ENCODE data around the gene BAIAP2L1.
A peak's percentile ranks its signal among the peaks of the same experiment; 100 is the strongest.

BAIAP2L1 gene

DNA sequence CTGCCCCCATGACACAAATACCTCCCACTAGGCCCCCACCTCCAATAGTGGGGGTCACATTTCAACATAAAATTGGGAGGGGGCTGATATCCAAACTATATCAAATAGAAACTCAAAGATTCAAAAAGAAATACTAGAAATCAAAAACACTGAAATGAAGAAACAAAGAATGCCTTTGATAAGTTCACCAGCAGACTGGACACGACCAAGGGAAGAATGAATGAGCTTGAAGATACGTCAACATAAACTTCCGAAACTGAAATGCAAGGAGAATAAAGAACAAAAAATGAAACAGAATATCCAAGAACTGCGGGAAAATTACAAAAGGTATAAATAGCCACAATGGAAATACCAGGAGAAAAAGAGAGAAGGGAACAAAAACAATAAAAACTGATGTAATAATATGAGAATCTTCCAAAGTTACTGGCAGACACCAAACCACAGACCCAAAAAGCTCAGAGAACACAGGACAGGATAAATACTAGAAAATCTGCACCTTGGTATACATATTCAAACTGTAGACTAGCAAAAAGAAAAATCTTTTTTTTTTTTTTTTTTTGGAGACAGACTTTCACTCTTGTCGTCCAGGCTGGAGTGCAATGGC is 69.9 kb downstream of the BAIAP2L1 start:
- H3K79me1 ChIP-seq (replicated peaks; ENCODE audit: low read length, poor library complexity, severe bottlenecking) = peaks cover 9% of the 10 kb centered on the region
- H2AK5ac ChIP-seq (ENCODE audit: low read length, severe bottlenecking) = peak overlapping the region; percentile 84
- H3K9me3 ChIP-seq (ENCODE audit: control insufficient read depth, low read length) = no peaks in the 10 kb centered on the region
- no peak overlapping the region for H2BK15ac ChIP-seq (ENCODE audit: low read depth, poor library complexity, severe bottlenecking)
- no peaks in the 10 kb centered on the region for H3K27me3 ChIP-seq (ENCODE audit: control insufficient read depth in 1 of 2, insufficient read depth in 1 of 2, low read length in 2 of 2)
- H3K4me3 ChIP-seq (ENCODE audit: insufficient read depth in 1 of 2, low read depth in 1 of 2, low read length in 2 of 2) = no peak overlapping the region
- H2BK12ac ChIP-seq (ENCODE audit: low read length in 2 of 2) = no peak overlapping the region
- H4K8ac ChIP-seq (ENCODE audit: low read length) = no peak overlapping the region
- H3K4me2 ChIP-seq (ENCODE audit: low read length, poor library complexity, severe bottlenecking) = no peak overlapping the region
- peaks cover 12% of the 10 kb centered on the region for H3K4me1 ChIP-seq (ENCODE audit: control insufficient read depth, insufficient read depth, low read depth, low read length)
- no peak overlapping the region for H4K91ac ChIP-seq (ENCODE audit: low read length)
- H2AFZ ChIP-seq (ENCODE audit: low read depth, low read length) = no peak overlapping the region
- no peak overlapping the region for H3K23ac ChIP-seq (ENCODE audit: low read length in 2 of 2)
- H2BK5ac ChIP-seq (ENCODE audit: low read depth, low read length, poor library complexity, severe bottlenecking) = no peak overlapping the region
- no peak overlapping the region for H2BK120ac ChIP-seq (ENCODE audit: low read depth, low read length)
- no peak for DNase-seq
- peak overlapping the region; percentile 96 for H3K27ac ChIP-seq (ENCODE audit: low read length, poor library complexity, severe bottlenecking)
- WGBS = 97% methylated on average over 4 of the region's 5 CpGs
- peaks cover 0 to 4% of the 10 kb centered on the region in 2 experiments for H3K36me3 ChIP-seq (ENCODE audit: control insufficient read depth in 1 of 2, insufficient read depth in 2 of 2, low read depth in 1 of 2, low read length in 2 of 2)
- no peak overlapping the region for H3K9ac ChIP-seq (ENCODE audit: low read length)
- H3K14ac ChIP-seq (ENCODE audit: low read length in 2 of 2) = no peak overlapping the region
- no peak overlapping the region for H3K4ac ChIP-seq (ENCODE audit: low read depth in 1 of 2, low read length in 2 of 2)
- H3K18ac ChIP-seq (ENCODE audit: low read depth in 1 of 2, low read length in 2 of 2) = no peak overlapping the region

DNA sequence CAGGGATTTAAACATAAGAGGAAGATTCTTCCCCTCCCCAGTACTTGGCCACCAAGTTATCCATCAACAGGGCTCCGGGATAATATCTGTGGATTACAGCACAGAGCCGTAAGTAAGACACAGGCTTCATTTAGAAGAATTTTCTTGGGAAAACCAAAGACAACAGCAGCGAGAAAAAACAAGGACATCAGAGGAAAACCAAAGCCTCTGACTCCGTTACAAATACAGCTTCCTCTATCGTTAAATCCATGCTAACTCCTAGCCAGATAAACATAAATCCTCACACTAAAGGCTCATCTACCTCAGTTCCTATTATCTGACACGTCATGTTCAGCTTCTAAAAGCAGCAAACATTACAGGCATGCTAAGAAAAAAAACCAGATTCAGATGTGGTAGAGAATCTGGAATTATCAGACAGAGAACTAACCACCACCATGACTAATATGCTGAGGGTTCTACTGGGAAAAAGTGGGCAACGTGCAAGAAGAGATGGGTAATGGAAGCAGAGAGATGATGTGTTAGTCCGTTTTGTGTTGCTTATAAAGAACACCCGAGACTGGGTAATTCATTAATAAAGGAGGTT is 71.0 kb downstream of the BAIAP2L1 start:
- Histone ChIP-seq H3K23ac (ENCODE audit: low read length in 2 of 2) (no peak overlapping the region), H2BK15ac (ENCODE audit: low read depth, poor library complexity, severe bottlenecking) (no peak overlapping the region), H3K18ac (ENCODE audit: low read depth in 1 of 2, low read length in 2 of 2) (no peak overlapping the region), H2AK5ac (ENCODE audit: low read length, severe bottlenecking) (peak overlapping the region; percentile 70), H2AFZ (ENCODE audit: low read depth, low read length) (no peak overlapping the region), H3K4ac (ENCODE audit: low read depth in 1 of 2, low read length in 2 of 2) (no peak overlapping the region), H2BK120ac (ENCODE audit: low read depth, low read length) (no peak overlapping the region), H3K4me1 (ENCODE audit: control insufficient read depth, insufficient read depth, low read depth, low read length) (peaks cover 16% of the 10 kb centered on the region), H3K27ac (ENCODE audit: low read length, poor library complexity, severe bottlenecking) (peak overlapping the region; percentile 96), H3K9ac (ENCODE audit: low read length) (peak overlapping the region; percentile 33), H3K79me1 (replicated peaks; ENCODE audit: low read length, poor library complexity, severe bottlenecking) (peaks cover 11% of the 10 kb centered on the region), H4K8ac (ENCODE audit: low read length) (no peak overlapping the region), H3K4me3 (ENCODE audit: insufficient read depth in 1 of 2, low read depth in 1 of 2, low read length in 2 of 2) (no peak overlapping the region), H3K27me3 (ENCODE audit: control insufficient read depth in 1 of 2, insufficient read depth in 1 of 2, low read length in 2 of 2) (no peaks in the 10 kb centered on the region), H3K9me3 (ENCODE audit: control insufficient read depth, low read length) (no peaks in the 10 kb centered on the region), H3K14ac (ENCODE audit: low read length in 2 of 2) (no peak overlapping the region), H2BK5ac (ENCODE audit: low read depth, low read length, poor library complexity, severe bottlenecking) (peak overlapping the region; percentile 98), H2BK12ac (ENCODE audit: low read length in 2 of 2) (no peak overlapping the region), H3K36me3 (ENCODE audit: control insufficient read depth in 1 of 2, insufficient read depth in 2 of 2, low read depth in 1 of 2, low read length in 2 of 2) (peaks cover 0 to 8% of the 10 kb centered on the region in 2 experiments), H3K4me2 (ENCODE audit: low read length, poor library complexity, severe bottlenecking) (peak overlapping the region; percentile 49), H4K91ac (ENCODE audit: low read length) (no peak overlapping the region)
- peak; percentile 79 for DNase-seq
- WGBS = 62% methylated on average over 8 of the region's 9 CpGs

DNA sequence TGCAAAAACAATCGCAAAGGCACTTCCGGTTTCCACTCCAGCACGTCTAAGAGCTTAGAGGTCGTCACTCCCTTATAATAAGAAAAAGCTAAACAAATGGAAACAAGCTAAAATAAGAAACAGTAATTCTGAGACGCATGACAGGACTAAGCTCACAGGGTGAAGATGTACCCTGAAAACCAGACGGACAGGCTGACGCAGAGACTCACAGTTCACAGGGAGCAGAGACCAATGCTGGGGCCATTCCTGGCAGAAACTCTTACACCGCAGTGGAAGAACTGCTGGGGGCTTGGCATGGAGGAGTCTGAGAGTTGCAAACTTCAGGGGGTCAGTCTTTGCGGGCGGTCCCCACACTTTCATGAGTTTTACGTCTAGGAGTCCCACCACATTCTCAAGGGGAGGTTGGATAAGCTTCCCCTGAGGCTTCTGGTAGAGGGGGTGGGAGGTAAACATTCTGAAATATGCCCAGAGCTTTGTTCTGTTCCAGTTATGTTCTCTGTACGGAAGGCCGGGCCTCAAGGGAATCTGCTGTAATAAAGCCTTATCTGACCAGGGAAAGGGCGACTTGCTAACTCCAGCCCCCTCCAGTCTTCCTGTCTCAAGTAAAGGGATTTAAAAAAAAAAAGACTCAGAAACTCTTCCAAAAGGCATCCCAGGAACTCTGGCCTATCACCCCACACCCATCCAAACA is 71.6 kb downstream of the BAIAP2L1 start:
- Histone ChIP-seq H2AK5ac (ENCODE audit: low read length, severe bottlenecking) (peak overlapping the region; percentile 88), H4K91ac (ENCODE audit: low read length) (peak overlapping the region; percentile 48), H3K14ac (ENCODE audit: low read length in 2 of 2) (peak overlapping the region in 1 of 2 experiments; percentile 9), H3K79me1 (replicated peaks; ENCODE audit: low read length, poor library complexity, severe bottlenecking) (peaks cover 12% of the 10 kb centered on the region), H3K27me3 (ENCODE audit: control insufficient read depth in 1 of 2, insufficient read depth in 1 of 2, low read length in 2 of 2) (no peaks in the 10 kb centered on the region), H3K36me3 (ENCODE audit: control insufficient read depth in 1 of 2, insufficient read depth in 2 of 2, low read depth in 1 of 2, low read length in 2 of 2) (peaks cover 0 to 8% of the 10 kb centered on the region in 2 experiments), H2BK12ac (ENCODE audit: low read length in 2 of 2) (peak overlapping the region; percentile 9 to 59), H3K4me2 (ENCODE audit: low read length, poor library complexity, severe bottlenecking) (peak overlapping the region; percentile 52), H3K23ac (ENCODE audit: low read length in 2 of 2) (no peak overlapping the region), H2BK120ac (ENCODE audit: low read depth, low read length) (peak overlapping the region; percentile 50), H2AFZ (ENCODE audit: low read depth, low read length) (peak overlapping the region; percentile 55), H2BK15ac (ENCODE audit: low read depth, poor library complexity, severe bottlenecking) (no peak overlapping the region), H3K9me3 (ENCODE audit: control insufficient read depth, low read length) (no peaks in the 10 kb centered on the region), H3K9ac (ENCODE audit: low read length) (peak overlapping the region; percentile 33), H3K18ac (ENCODE audit: low read depth in 1 of 2, low read length in 2 of 2) (peak overlapping the region; percentile 26 to 46), H4K8ac (ENCODE audit: low read length) (peak overlapping the region; percentile 92), H3K4me3 (ENCODE audit: insufficient read depth in 1 of 2, low read depth in 1 of 2, low read length in 2 of 2) (no peak overlapping the region), H3K4me1 (ENCODE audit: control insufficient read depth, insufficient read depth, low read depth, low read length) (peaks cover 16% of the 10 kb centered on the region), H3K27ac (ENCODE audit: low read length, poor library complexity, severe bottlenecking) (peak overlapping the region; percentile 96), H3K4ac (ENCODE audit: low read depth in 1 of 2, low read length in 2 of 2) (peak overlapping the region; percentile 19 to 20), H2BK5ac (ENCODE audit: low read depth, low read length, poor library complexity, severe bottlenecking) (peak overlapping the region; percentile 98)
- 56% methylated on average over 13 of the region's 14 CpGs for WGBS
- peak; percentile 60 for DNase-seq

DNA sequence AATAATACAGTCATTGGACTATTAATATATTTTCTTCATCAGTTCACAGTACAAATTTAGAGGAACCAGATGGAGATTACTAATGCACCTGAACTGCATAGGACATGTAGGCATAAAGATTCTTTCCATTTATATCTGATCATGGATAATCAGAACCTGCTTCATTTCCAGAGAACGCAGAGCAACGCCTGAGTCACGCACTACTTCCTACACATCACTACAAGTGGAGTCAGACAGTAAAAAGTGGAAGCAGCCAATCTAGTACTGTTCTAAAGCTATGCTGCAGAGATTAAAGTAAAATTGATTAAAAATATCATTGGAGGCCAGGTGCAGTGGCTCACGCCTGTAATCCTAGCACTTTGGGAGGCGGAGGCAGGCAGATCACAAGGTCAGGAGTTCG is 76.1 kb downstream of the BAIAP2L1 start:
- no peak overlapping the region for H3K4me3 ChIP-seq (ENCODE audit: insufficient read depth in 1 of 2, low read depth in 1 of 2, low read length in 2 of 2)
- H3K4me1 ChIP-seq (ENCODE audit: control insufficient read depth, insufficient read depth, low read depth, low read length) = peaks cover 22% of the 10 kb centered on the region
- no peak overlapping the region for H3K14ac ChIP-seq (ENCODE audit: low read length in 2 of 2)
- H4K91ac ChIP-seq (ENCODE audit: low read length) = no peak overlapping the region
- DNase-seq = no peak
- no peak overlapping the region for H2BK5ac ChIP-seq (ENCODE audit: low read depth, low read length, poor library complexity, severe bottlenecking)
- H2BK15ac ChIP-seq (ENCODE audit: low read depth, poor library complexity, severe bottlenecking) = no peak overlapping the region
- WGBS = 100% methylated on average over 3 of the region's 6 CpGs
- no peak overlapping the region for H2BK120ac ChIP-seq (ENCODE audit: low read depth, low read length)
- no peak overlapping the region for H3K9ac ChIP-seq (ENCODE audit: low read length)
- H3K23ac ChIP-seq (ENCODE audit: low read length in 2 of 2) = no peak overlapping the region
- no peak overlapping the region for H3K4ac ChIP-seq (ENCODE audit: low read depth in 1 of 2, low read length in 2 of 2)
- no peak overlapping the region for H2AK5ac ChIP-seq (ENCODE audit: low read length, severe bottlenecking)
- no peak overlapping the region for H2BK12ac ChIP-seq (ENCODE audit: low read length in 2 of 2)
- no peak overlapping the region for H3K18ac ChIP-seq (ENCODE audit: low read depth in 1 of 2, low read length in 2 of 2)
- H3K79me1 ChIP-seq (replicated peaks; ENCODE audit: low read length, poor library complexity, severe bottlenecking) = peaks cover 20% of the 10 kb centered on the region
- H3K27ac ChIP-seq (ENCODE audit: low read length, poor library complexity, severe bottlenecking) = no peak overlapping the region
- H3K4me2 ChIP-seq (ENCODE audit: low read length, poor library complexity, severe bottlenecking) = no peak overlapping the region
- no peaks in the 10 kb centered on the region for H3K9me3 ChIP-seq (ENCODE audit: control insufficient read depth, low read length)
- no peak overlapping the region for H4K8ac ChIP-seq (ENCODE audit: low read length)
- peaks cover 0 to 4% of the 10 kb centered on the region in 2 experiments for H3K27me3 ChIP-seq (ENCODE audit: control insufficient read depth in 1 of 2, insufficient read depth in 1 of 2, low read length in 2 of 2)
- peaks cover 0 to 18% of the 10 kb centered on the region in 2 experiments for H3K36me3 ChIP-seq (ENCODE audit: control insufficient read depth in 1 of 2, insufficient read depth in 2 of 2, low read depth in 1 of 2, low read length in 2 of 2)
- H2AFZ ChIP-seq (ENCODE audit: low read depth, low read length) = no peak overlapping the region
